GM19455 (cell line): Measurements from ENCODE around the gene FSTL5.

Experiments
- ATAC-seq: cut with Tn5 transposase; IDR thresholded peaks from one replicate; pipeline ENCODE4 v1.9.1; 2021; ENCODE audit not compliant: unreplicated experiment

The FSTL5 gene

DNA sequence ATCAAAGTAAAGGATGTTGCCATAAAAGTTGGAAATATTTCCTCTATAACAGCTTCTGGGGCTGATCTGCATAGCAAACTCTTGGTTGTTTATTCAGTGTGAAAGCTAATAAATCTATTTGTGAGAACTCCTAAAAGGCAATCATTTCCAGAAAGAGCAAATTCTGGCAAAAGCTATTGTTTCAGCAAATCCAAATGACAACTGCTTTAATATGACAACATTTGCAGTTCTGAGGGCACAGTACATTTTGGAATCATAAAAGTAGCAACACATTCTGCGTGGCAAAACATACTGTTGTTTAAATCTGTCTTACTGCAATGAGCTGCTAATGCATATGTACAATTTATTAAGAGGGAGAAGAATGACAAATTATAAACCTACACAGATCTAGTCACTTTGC is 818.1 kb downstream of the FSTL5 start:
- no peak for ATAC-seq

- no peak for ATAC-seq
Measured at GRCh38 chr4:161343569-161343950, 820.2 kb downstream of the FSTL5 start.

GRCh38 chr4:161342881-161343568 is 820.8 kb downstream of the FSTL5 start:
- no peak for ATAC-seq

DNA sequence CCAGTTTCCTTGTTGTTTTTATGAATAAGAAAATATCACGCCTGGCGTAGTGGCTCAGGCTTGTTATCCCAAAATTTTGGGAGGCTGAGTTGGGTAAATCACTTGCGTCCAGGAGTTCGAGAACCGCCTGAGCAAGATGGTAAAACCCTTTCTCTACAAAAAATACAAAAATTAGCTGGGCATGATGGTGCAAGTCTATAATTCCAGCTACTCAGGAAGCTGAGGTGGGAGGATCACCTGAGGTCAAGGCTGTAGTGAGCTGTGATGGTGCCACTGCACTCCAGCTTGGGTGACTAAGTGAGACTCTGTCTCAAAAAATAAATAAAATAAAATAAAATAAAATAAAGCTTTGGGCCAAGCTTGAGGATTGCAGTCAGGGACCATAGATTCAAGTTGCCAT is 827.2 kb downstream of the FSTL5 start:
- ATAC-seq, result no peak

DNA sequence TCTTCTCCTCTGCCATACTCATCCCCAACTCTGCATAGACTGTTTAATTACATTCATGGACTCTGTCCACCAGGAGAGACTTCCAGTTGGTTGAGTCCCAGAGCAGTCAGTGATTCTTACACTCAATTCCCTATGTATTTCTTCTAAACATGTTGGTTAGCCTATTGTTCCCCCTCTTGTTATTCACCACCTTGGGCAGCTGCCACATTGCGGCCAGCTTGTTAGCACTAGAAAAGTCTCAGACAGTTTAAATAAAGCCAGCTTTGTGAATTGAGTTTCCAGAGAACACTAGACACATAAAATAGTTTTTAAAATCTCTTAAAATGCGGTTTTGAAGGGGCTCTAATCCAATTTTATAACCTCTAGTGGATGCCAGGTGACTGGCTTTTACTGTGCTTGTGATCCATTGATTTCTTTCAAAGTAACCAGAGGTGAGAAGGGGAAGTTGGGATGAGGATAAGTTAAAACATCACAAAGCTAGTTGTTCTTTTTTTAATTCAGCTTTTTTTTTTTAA is 827.7 kb downstream of the FSTL5 start:
- no peak for ATAC-seq
